Stomach (tissue), 9 donors: ENCODE data around the gene COL4A1. TPM values are rescaled to one million over a fixed set of nuclear protein-coding genes. Genes with fewer than 3 reads are reported as not detected.
A peak's percentile ranks its signal among the peaks of the same experiment; 100 is the strongest.

Experiments used
- DNase-seq, 2 donors: peaks; one replicate each; pipeline versions ENCODE4 v3.0.0 to v3.0.0-alpha.2; 2013 to 2019
- H3K27ac ChIP-seq, 5 donors: fragments of 200-600 bp in 4 of 5; sonication (generic) in 4 of 5; one replicate each; pipeline ENCODE4 v1.5.1; 2013 to 2019; ENCODE audit warnings: mild to moderate bottlenecking in 1 of 5, moderate library complexity in 1 of 5
- H3K27me3 ChIP-seq, 3 donors: fragments of 200-600 bp; sonication (generic); one replicate each; pipeline ENCODE4 v1.5.1; 2017 to 2019; ENCODE audit warnings: mixed run types in 1 of 3
- H3K36me3 ChIP-seq, 4 donors: fragments of 200-600 bp; sonication (generic); 1 replicate in 3 of 4; 2 replicates in 1 of 4; pipeline ENCODE4 v1.5.1; 2016 to 2019
- H3K4me1 ChIP-seq, 4 donors: fragments of 200-600 bp; sonication (generic); one replicate each; pipeline ENCODE4 v1.5.1; 2016 to 2019
- H3K4me3 ChIP-seq, 4 donors: fragments of 200-600 bp; sonication (generic) in 3 of 4; one replicate each; pipeline ENCODE4 v1.5.1; 2016 to 2019; ENCODE audit warnings: mild to moderate bottlenecking in 1 of 4
- H3K9me3 ChIP-seq, 4 donors: fragments of 200-600 bp; sonication (generic); one replicate each; pipeline ENCODE4 v1.5.1; 2016 to 2019
- CTCF ChIP-seq, 7 experiments: fragments of 450-650 bp in 4 of 7; fragments of 200-600 bp in 3 of 7; sonication (generic) in 3 of 7; IDR thresholded peaks; one replicate each; pipeline ENCODE4 v1.5.1; 2016 to 2019; ENCODE audit warnings: antibody characterized with exemption in 7 of 7, control low read depth in 2 of 7, mild to moderate bottlenecking in 1 of 7
- EP300 ChIP-seq: sonication (generic); formaldehyde crosslinking; IDR thresholded peaks from one replicate; pipeline ENCODE4 v1.6.1; 2017; ENCODE audit warnings: antibody characterized with exemption
- POLR2A ChIP-seq, 4 donors: fragments of 450-650 bp; IDR thresholded peaks; one replicate each; pipeline ENCODE4 v1.6.1; 2016; ENCODE audit warnings: antibody characterized with exemption in 4 of 4, control low read depth in 2 of 4, mild to moderate bottlenecking in 1 of 4, moderate library complexity in 1 of 4
- POLR2AphosphoS5 ChIP-seq, 3 donors: sonication (generic); formaldehyde crosslinking; IDR thresholded peaks; one replicate each; pipeline ENCODE4 v1.6.1; 2016; ENCODE audit warnings: antibody characterized with exemption in 3 of 3
- WGBS, 5 donors: extraction: QIAGEN DNeasy Blood & Tissue Kit in 3 of 5; methylation state at CpG; one replicate each; pipeline versions ENCODE4 v1.1.5 to v1.1.7; 2013 to 2018; 5-methylcytosine and 5-hydroxymethylcytosine counted together
- intact Hi-C: fragments of 100-400 bp; cut with DNase I; formaldehyde crosslinking; loops from one replicate; pipeline ENCODE4 v1.15.1; 2023; ENCODE audit warnings: low total_unique reads
- polyA plus RNA-seq, 3 donors: library from polyadenylated mRNA; stranded (reverse); fragments of 200-250 nt; gene quantifications; one replicate each; pipeline ENCODE4 v1.2.3, GENCODE V29; 2013
- total RNA-seq, 5 donors: library from RNA; depleted of rRNA; stranded (reverse); fragments of >200 nt; gene quantifications; one replicate each; pipeline versions ENCODE4 v1.1.0 to v1.2.3, GENCODE V29; 2014 to 2016
- donor health status: healthy with polysubstance abuse.
- donor health status: Bipolar disorder and iron deficiency.
- donor health status: healthy.

Gene COL4A1
- total and polyA plus RNA-seq, 8 donors, result 18.8 to 798 (median 133) TPM

GRCh38 chr13:110251193-110251819, 55.7 kb downstream of the COL4A1 start:
- DNase-seq, result no peak
- H3K4me3 ChIP-seq, result no peak overlapping the region
- peaks cover 0 to 3% (median 0%) of the 10 kb centered on the region in 3 donors for H3K27me3 ChIP-seq
- WGBS, 5 donors, result 71 to 81% (median 78%) methylated on average over 12 of the region's 12 CpGs
- no peaks in the 10 kb centered on the region for H3K36me3 ChIP-seq
- TF ChIP-seq POLR2AphosphoS5 (IDR thresholded peaks at IDR 0.05) (no peak), POLR2A (IDR thresholded peaks at IDR 0.05) (no peak)
- intact Hi-C loops, result no loop called here
- H3K27ac ChIP-seq, result peak overlapping the region; percentile 52 to 87 (median 86)
- H3K9me3 ChIP-seq, result no peaks in the 10 kb centered on the region
- H3K4me1 ChIP-seq, result peaks cover 0 to 66% (median 34%) of the 10 kb centered on the region in 4 donors

- Histone ChIP-seq H3K27me3 (peaks cover 0 to 3% (median 0%) of the 10 kb centered on the region in 3 donors), H3K4me1 (peaks cover 0 to 65% (median 35%) of the 10 kb centered on the region in 4 donors), H3K27ac (peak overlapping the region; percentile 52 to 87 (median 86)), H3K4me3 (no peak overlapping the region), H3K9me3 (no peaks in the 10 kb centered on the region), H3K36me3 (no peaks in the 10 kb centered on the region)
- no peak for TF ChIP-seq CTCF (IDR thresholded peaks at IDR 0.05)
- TF ChIP-seq EP300, result peak; percentile 68
- peak; percentile 17 to 87 (median 72) for TF ChIP-seq POLR2AphosphoS5 (IDR thresholded peaks at IDR 0.05)
- intact Hi-C loops, result no loop called here
- DNase-seq, result peak in 1 of 2 donors; percentile 52
- 53 to 73% (median 68%) methylated on average over 10 of the region's 10 CpGs for WGBS, 5 donors
Measured at GRCh38 chr13:110250258-110250891, 56.6 kb downstream of the COL4A1 start.

GRCh38 chr13:110249326-110249725, 57.6 kb downstream of the COL4A1 start:
- H3K27me3 ChIP-seq, result peaks cover 0 to 3% (median 0%) of the 10 kb centered on the region in 3 donors
- DNase-seq, result no peak
- no peaks in the 10 kb centered on the region for H3K9me3 ChIP-seq
- H3K4me3 ChIP-seq, result no peak overlapping the region
- 72 to 86% (median 81%) methylated on average over 13 of the region's 13 CpGs for WGBS, 5 donors
- no peak for TF ChIP-seq POLR2AphosphoS5 (IDR thresholded peaks at IDR 0.05)
- peak; percentile 39 for TF ChIP-seq EP300
- intact Hi-C loops, result no loop called here
- H3K36me3 ChIP-seq, result no peaks in the 10 kb centered on the region
- peaks cover 0 to 71% (median 43%) of the 10 kb centered on the region in 4 donors for H3K4me1 ChIP-seq
- peak overlapping the region; percentile 19 to 87 (median 86) for H3K27ac ChIP-seq

- TF ChIP-seq POLR2A (IDR thresholded peaks at IDR 0.05) (no peak), EP300 (no peak), CTCF (IDR thresholded peaks at IDR 0.05) (no peak), POLR2AphosphoS5 (IDR thresholded peaks at IDR 0.05) (no peak)
- 90 to 94% (median 92%) methylated on average over 27 of the region's 27 CpGs for WGBS, 5 donors
- Histone ChIP-seq H3K9me3 (no peaks in the 10 kb centered on the region), H3K27me3 (peaks cover 0 to 3% (median 0%) of the 10 kb centered on the region in 3 donors), H3K4me1 (peaks cover 0 to 71% (median 47%) of the 10 kb centered on the region in 4 donors), H3K4me3 (no peak overlapping the region), H3K36me3 (no peaks in the 10 kb centered on the region), H3K27ac (peak overlapping the region; percentile 74 to 87 (median 86))
- DNase-seq, result no peak
- intact Hi-C loops, result no loop called here
Measured at GRCh38 chr13:110248449-110249143, 58.4 kb downstream of the COL4A1 start.

- 62 to 83% (median 69%) methylated on average over 4 to 5 of the region's 5 CpGs for WGBS, 5 donors
- H3K4me1 ChIP-seq, result peaks cover 0 to 71% (median 47%) of the 10 kb centered on the region in 4 donors
- intact Hi-C loops, result no loop called here
- no peaks in the 10 kb centered on the region for H3K9me3 ChIP-seq
- H3K27ac ChIP-seq, result peak overlapping the region in 4 of 5 donors; percentile 68 to 87 (median 86)
- DNase-seq, result peak in 1 of 2 donors; percentile 6
- no peak overlapping the region for H3K4me3 ChIP-seq
- no peaks in the 10 kb centered on the region for H3K36me3 ChIP-seq
- TF ChIP-seq POLR2AphosphoS5 (IDR thresholded peaks at IDR 0.05) (peak in 1 of 3 donors; percentile 21), CTCF (IDR thresholded peaks at IDR 0.05) (no peak)
- H3K27me3 ChIP-seq, result peaks cover 0 to 3% (median 0%) of the 10 kb centered on the region in 3 donors
Measured at GRCh38 chr13:110246530-110246929, 60.4 kb downstream of the COL4A1 start.
